GM04503 (cell line): Measurements from ENCODE around the gene RETNLB.

Experiments used
- DNase-seq: peaks from one replicate; pipeline ENCODE4 v3.0.0-alpha.2; 2012; ENCODE audit warnings: low read depth

RETNLB gene, protein sequence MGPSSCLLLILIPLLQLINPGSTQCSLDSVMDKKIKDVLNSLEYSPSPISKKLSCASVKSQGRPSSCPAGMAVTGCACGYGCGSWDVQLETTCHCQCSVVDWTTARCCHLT

DNA sequence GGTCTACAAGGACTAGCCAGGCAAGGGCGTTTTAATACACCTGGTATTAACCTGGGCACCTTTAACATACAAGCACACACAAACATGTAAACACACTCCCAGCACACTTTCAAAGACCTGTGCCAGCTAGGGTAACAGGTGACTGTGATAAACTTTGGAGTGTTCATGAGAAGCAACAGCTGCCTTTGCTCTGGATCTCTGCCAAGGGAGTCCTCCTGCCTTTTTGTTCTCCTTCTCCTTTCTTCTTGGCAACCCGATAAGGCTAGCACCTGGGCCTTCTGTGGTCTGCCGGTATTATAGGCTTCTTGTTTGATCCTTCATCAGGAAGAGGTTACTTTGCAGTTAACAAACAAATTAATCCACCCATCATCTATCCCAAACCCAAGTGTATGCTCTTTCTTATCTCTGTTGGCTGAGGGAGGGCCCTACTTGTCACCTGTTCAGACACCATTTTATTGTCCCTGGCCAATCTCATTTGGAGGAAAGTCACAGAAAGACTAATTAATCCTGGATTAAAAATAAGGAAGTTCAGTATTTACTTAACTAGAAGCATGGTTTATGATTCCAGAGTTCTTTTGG lies at the start of gene RETNLB:
Gene RETNLB (minus strand): TSS at position 7 of the 579 bp plus-strand sequence. CDS start 225 bp downstream, outside the sequence.
- no peak for DNase-seq

DNA sequence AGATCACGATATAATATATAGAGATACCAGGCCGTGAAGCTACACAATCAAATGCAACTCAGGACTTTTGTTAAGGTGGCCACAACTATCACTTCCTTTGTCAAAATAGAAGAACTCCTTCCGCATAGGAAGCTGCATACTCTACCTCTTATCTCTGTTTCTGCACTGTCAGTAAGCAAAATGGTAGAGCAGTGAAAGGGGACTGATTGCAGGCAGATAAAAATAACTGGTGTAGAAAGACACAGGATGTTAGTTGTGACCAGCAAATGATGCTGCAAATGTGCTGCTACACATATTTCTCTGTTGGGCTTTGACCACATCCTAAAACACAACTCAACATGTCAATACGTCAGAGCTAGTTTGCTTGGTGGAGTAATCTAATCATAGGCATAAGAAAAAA lies 49.1 kb upstream of the RETNLB start:
- DNase-seq: no peak

DNA sequence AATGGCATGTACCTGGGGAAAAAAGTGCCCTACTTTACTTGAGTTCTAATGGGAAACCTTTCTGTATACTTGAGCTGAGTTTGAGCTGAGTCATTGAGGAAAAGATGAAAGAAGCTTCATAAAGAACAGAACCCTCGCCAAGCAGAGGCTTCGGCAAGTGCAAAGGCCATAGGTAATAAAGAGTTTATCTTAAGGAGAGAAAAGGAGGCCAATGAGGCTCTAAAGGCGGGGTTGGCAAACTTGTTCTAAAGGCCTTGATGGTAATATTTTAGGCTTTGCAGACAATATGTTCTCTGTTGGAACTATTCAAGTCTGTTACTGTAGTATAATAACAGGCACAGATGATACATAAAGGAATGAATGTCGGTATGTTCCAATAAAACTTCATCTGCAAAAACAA lies 47.8 kb upstream of the RETNLB start:
- DNase-seq: no peak

GRCh38 chr3:108804437-108804836 lies 47.2 kb upstream of the RETNLB start:
- no peak for DNase-seq

- no peak for DNase-seq
Measured at GRCh38 chr3:108791473-108791872, 34.3 kb upstream of the RETNLB start.

GRCh38 chr3:108780235-108780634 lies 23.0 kb upstream of the RETNLB start:
- no peak for DNase-seq

DNA sequence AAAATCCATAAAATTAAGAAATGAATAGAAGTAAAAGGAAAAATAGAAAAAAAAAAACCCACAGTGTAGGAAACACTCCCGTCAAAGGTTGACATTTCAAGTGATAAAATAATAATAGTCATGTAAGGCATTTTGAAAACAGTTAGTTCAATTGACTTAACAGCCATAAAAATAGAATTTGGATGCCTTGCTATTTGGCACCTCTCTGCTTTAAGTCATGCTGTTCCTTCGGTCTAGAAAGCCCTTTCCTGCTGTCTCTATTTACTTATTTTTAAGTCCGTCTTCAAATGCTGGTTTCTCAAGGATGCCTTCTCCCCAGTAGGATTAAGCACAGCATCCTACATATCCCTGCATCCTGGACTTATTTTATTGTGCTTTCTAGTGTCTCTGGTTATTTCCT lies 22.3 kb upstream of the RETNLB start:
- DNase-seq: no peak

- DNase-seq: no peak
Measured at GRCh38 chr3:108775649-108776048, 18.4 kb upstream of the RETNLB start.

DNA sequence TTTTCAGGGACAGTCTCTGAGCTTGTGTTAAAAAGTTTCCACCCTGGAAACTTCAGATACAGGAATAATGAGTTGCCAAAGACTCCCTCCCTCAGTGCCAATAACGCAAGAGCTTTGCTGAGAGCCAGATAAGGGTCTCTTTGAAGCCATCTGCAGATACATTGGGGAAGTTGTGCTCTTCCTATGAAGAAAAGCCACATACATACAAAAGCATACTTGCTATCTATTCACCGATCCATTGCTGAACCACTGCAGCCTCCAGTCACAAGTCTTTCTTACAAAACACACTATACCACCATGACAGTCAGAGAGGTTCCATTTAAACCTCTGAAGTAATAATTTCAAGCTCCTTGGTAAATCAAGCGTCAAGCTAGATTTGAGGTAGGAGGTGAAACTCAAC lies 10.0 kb upstream of the RETNLB start:
- no peak for DNase-seq

DNA sequence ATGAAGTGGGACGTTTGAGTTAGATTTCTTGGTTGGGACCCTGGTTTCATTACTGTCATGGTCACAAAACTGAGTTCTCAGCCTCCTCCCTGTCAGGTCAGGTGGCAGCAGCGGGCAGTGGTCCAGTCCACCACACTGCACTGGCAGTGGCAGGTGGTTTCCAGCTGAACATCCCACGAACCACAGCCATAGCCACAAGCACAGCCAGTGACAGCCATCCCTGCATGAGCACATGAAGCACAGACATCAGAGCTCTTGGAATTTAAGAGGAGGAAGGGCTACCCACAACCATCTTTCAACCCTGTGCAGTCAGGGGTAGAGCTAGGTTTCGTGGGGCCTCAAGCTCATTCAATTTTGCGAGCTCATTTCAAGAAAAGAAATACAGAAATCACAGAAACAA lies 1.5 kb downstream of the RETNLB start:
- no peak for DNase-seq

- no peak for DNase-seq
Measured at GRCh38 chr3:108744762-108745161, 12.4 kb downstream of the RETNLB start.

GRCh38 chr3:108742929-108743328 lies 14.3 kb downstream of the RETNLB start:
- DNase-seq: no peak

DNA sequence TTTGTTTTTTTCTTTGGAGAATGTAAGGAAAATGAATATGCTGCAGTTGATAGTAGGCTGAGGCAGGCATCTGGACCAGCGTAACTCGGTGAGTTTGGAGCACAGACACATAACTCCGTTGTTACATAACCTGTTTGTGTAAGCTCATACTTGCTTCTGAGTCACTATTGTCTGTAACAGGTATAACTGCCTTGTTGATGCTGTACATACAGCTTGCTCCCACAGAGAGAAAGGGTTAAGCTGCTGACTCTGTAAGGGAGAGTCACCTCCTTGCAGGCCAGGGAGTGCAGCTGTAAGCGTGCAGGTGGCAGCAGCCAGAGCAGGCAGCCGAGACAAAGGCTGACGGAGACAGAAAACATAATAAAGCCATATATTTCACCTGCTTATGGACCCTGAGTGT lies 20.4 kb downstream of the RETNLB start:
- DNase-seq: no peak

DNA sequence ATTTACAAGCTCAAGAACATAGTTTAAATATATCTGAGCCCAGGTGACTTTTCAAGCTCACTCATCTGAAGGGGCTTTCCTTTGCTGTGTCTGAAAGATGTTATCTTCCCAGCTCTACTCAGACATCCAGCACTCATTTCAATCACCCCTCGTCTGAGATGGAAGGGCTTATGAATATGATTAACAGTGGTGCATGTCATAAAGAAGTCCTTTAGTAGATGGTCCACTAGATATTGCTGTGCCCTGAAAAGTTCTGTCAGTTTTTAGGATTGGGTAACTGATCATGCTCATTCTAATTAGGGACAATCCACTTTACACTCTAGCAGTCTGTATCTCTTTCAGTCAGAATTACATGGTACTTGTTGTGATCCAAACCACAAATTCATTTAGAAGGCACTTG lies 28.3 kb downstream of the RETNLB start:
- DNase-seq: no peak

DNA sequence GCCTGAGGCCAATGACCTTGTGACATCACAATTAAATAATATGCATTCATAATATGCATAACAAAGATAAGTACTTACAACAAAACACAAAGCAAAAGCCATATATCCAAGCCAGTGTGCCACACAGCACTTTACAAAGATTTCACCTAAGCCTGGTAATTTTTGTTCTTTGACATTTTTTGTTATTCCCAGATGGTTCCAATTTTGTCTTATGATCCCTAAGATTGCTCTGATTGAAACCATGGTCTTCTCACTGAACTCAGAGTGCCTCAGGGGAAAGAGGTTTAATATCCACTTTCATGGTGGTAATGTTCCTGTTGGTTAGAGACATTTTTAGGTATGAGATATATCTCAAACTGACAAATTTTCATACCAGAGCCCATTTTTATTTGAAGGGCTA lies 29.1 kb downstream of the RETNLB start:
- no peak for DNase-seq

DNA sequence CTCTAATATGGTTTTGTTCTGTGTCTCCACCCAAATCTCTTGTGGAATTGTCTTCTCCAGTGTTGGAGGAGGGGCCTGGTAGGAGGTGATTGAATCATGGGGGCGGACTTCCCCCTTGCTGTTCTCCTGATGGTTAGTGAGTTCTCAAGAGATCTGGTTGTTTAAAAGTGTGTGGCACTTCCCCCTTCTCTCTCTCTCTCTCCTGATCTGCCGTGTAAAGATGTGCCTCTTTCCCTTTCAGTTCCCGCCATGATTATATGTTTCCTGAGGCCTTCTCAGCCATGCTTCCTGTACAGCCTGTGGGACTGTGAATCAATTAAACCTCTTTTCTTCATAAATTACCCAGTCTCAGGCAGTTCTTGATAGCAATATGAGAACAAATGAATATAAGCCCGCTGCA lies 33.1 kb downstream of the RETNLB start:
- no peak for DNase-seq

- DNase-seq: no peak
Measured at GRCh38 chr3:108722724-108723123, 34.5 kb downstream of the RETNLB start.

GRCh38 chr3:108719178-108719806 lies 37.9 kb downstream of the RETNLB start:
- DNase-seq: no peak

- DNase-seq: no peak
Measured at GRCh38 chr3:108718454-108718853, 38.8 kb downstream of the RETNLB start.

GRCh38 chr3:108713816-108714215 lies 43.4 kb downstream of the RETNLB start:
- DNase-seq: no peak

DNA sequence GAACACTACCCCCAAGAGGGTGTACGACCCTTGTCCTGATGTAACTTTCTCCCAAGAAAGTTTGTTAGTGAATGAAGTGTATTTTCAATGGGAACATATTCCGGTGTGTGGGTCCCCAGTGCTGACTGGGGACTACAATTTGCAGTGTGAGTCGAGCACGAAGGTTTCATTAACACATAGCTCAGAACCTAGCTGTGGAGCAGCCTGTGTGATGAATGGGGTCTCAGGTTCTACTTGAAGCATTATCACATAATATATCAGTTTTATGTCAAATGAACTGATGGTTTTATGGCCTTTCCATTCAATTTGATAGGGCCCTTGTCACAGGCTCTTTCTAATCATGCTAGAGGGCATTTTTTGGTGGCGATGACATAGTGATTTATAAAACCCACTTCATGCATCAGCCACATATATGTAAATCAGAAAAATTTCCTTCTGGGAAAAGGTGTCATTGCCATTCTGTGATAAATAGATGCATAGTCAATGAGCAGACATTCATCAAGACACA lies 44.1 kb downstream of the RETNLB start:
- DNase-seq: no peak
